Thoracic aorta (tissue), 2 donors: ENCODE results near the gene PLS1. TPM values are rescaled to one million over a fixed set of nuclear protein-coding genes. Genes with fewer than 3 reads are reported as not detected.
"Not testable (repeated sequence)": the region's sequence is repeated elsewhere in the genome, so short reads cannot be mapped to it uniquely, and the experiment has no call there.

Experiments
- ATAC-seq: fragments of 150-250 bp; one replicate; pipeline ENCODE4 v1.8.0; 2017; ENCODE audit warnings: low read depth; ENCODE audit not compliant: insufficient number of reproducible peaks, low FRiP score
- DNase-seq: peaks from one replicate; pipeline ENCODE4 v3.0.0-alpha.2; 2020; ENCODE audit warnings: low spot score
- H3K27ac ChIP-seq, 2 donors: fragments of 200-600 bp; sonication (generic); 1 replicate in 1 of 2; 2 replicates in 1 of 2; pipeline ENCODE4 v1.5.1; 2016; ENCODE audit warnings: mild to moderate bottlenecking in 2 of 2, moderate library complexity in 2 of 2
- H3K27me3 ChIP-seq: fragments of 200-600 bp; sonication (generic); replicated peaks from 2 replicates; pipeline ENCODE4 v1.6.0; 2016; ENCODE audit warnings: mild to moderate bottlenecking; ENCODE audit not compliant: insufficient read depth
- H3K36me3 ChIP-seq: fragments of 200-600 bp; sonication (generic); one replicate; pipeline ENCODE4 v1.5.1; 2016
- H3K4me1 ChIP-seq, 2 donors: fragments of 200-600 bp; sonication (generic); 1 replicate in 1 of 2; 2 replicates in 1 of 2; pipeline versions ENCODE4 v1.5.1 to v1.6.0; 2016; ENCODE audit warnings: low read depth in 2 of 2, mild to moderate bottlenecking in 1 of 2; ENCODE audit not compliant: control insufficient read depth in 1 of 2
- H3K4me3 ChIP-seq: fragments of 200-600 bp; sonication (generic); 2 replicates; pipeline ENCODE4 v1.5.1; 2016; ENCODE audit warnings: mild to moderate bottlenecking
- H3K9me3 ChIP-seq: fragments of 200-600 bp; sonication (generic); 2 replicates; pipeline ENCODE4 v1.5.1; 2016
- total RNA-seq, 2 donors: library from RNA; depleted of rRNA; stranded (reverse); fragments of >200 nt; gene quantifications; one replicate each; pipeline versions ENCODE4 v1.1.0 to v1.2.3, GENCODE V29; 2016
- TF ChIP-seq, protein P1 (sequence below): fragments of 200-600 bp; sonication (generic); IDR thresholded peaks from one replicate; pipeline ENCODE4 v1.5.1; 2019; ENCODE audit warnings: antibody characterized with exemption

Gene PLS1
- total RNA-seq, 2 donors from 2014 or later, result 0.54 to 1.4 TPM

GRCh38 chr3:142576792-142577191, 19.4 kb upstream of the PLS1 start:
- no peak overlapping the region for H3K27ac ChIP-seq
- TF ChIP-seq, protein P1, sequence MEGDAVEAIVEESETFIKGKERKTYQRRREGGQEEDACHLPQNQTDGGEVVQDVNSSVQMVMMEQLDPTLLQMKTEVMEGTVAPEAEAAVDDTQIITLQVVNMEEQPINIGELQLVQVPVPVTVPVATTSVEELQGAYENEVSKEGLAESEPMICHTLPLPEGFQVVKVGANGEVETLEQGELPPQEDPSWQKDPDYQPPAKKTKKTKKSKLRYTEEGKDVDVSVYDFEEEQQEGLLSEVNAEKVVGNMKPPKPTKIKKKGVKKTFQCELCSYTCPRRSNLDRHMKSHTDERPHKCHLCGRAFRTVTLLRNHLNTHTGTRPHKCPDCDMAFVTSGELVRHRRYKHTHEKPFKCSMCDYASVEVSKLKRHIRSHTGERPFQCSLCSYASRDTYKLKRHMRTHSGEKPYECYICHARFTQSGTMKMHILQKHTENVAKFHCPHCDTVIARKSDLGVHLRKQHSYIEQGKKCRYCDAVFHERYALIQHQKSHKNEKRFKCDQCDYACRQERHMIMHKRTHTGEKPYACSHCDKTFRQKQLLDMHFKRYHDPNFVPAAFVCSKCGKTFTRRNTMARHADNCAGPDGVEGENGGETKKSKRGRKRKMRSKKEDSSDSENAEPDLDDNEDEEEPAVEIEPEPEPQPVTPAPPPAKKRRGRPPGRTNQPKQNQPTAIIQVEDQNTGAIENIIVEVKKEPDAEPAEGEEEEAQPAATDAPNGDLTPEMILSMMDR, result no peak
- no peak overlapping the region for H3K4me3 ChIP-seq
- H3K27me3 ChIP-seq, result no peaks in the 10 kb centered on the region
- no peaks in the 10 kb centered on the region for H3K9me3 ChIP-seq
- DNase-seq, result no peak
- H3K36me3 ChIP-seq, result no peaks in the 10 kb centered on the region
- ATAC-seq, result no peak
- H3K4me1 ChIP-seq, result peaks cover 13 to 23% of the 10 kb centered on the region in 2 donors

DNA sequence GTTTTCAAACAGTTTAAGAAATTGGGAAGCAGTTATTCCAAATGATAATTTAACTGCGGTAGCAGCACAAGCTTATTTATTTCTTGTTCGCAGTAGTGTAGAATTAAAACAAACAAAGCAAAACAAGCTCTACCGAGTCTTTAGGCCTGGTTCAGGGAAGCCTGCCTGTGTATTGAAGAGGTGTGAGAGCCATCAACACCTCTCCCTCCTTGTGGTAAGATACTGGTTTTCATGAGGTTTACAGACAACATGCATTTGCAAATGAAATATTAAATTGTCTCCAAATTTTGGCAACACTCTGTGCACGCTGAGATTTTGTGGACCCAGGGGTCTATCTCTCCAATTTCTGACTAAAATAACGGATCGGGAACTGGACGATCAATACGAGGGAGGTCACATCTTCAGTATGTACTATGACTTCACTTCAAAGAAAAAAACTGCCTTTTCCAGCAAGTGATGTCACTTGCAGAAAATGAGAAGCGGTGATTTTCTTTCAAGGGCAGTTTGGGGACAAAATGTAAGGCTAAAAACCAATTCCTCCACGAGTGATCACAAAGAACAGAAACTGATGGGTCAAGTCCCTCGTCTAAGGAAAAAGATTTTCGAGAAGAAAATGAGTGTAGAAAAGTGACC, 18.4 kb upstream of the PLS1 start:
- DNase-seq (no peak), ATAC-seq (no peak)
- TF ChIP-seq, protein P1, result no peak

DNA sequence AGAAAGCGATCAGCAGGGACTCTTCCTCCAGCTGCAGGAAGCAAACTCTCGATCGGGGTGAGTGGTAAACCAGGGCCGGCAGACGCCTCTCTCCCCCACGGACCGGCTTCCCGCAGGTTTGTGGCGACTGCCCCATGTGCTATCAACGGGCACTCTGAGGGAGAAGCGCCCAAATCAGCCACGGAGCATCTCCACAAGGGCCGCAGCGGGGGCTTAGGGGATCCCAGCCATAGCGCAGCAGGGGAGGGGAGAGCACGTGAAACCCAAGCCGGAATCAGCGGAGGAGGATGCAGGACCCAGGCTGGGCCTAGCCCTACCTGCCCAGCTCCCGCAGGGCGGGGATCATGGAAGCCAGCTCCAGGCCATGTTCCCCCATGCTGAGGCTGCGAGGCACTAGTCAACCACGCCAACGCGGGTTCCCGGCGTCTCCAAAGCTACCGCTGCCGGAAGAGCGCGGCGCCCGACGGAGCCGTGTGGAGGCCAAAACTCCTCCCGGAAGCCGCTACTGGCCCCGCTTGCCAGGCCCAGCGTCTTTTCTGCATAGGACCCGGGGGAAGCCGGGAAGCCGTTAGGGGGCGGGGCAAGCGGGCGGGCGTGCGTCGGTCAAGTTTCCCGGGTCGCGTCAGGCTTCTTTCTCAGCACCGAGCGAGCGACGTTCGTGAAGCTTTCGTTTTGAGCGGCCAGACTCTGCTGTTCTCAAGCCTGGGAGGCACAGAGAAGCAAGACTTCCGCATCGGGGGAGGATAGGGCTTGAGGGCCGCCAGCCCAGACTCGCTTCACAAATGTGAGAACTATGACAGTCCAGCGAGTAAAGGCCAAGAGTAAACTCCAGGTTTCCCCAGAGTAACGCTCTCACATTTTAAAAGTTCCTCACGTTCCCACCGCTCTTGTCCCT, 17.6 kb upstream of the PLS1 start, which contains the start of gene ATR:
ATR (minus strand) TSS at position 405 of the 895 bp plus-strand sequence; CDS start at position 376, 29 bp downstream.
- H3K36me3 ChIP-seq, result no peaks in the 10 kb centered on the region
- H3K27me3 ChIP-seq, result no peaks in the 10 kb centered on the region
- TF ChIP-seq, protein P1, result no peak
- peak within 1 kb of the TSS; percentile 87 for H3K4me3 ChIP-seq
- peak within 1 kb of the TSS; percentile 89 to 97 for H3K27ac ChIP-seq
- H3K9me3 ChIP-seq, result no peaks in the 10 kb centered on the region
- H3K4me1 ChIP-seq, result peaks cover 13 to 23% of the 10 kb centered on the region in 2 donors
- peak; percentile 80 for DNase-seq
- ATAC-seq, result peak; percentile 97

More for the DNA sequence above, 18.4 kb upstream of the PLS1 start:
- Histone ChIP-seq H3K27me3 (no peaks in the 10 kb centered on the region), H3K4me1 (peaks cover 13 to 23% of the 10 kb centered on the region in 2 donors), H3K36me3 (no peaks in the 10 kb centered on the region), H3K4me3 (peak overlapping the region; percentile 87), H3K9me3 (no peaks in the 10 kb centered on the region), H3K27ac (peak overlapping the region; percentile 89 to 97)

GRCh38 chr3:142580061-142580423, 16.2 kb upstream of the PLS1 start:
- no peak for ATAC-seq
- Histone ChIP-seq H3K4me1 (peaks cover 13 to 23% of the 10 kb centered on the region in 2 donors), H3K27me3 (no peaks in the 10 kb centered on the region), H3K9me3 (no peaks in the 10 kb centered on the region), H3K27ac (peak overlapping the region in 1 of 2 donors; percentile 97), H3K36me3 (no peaks in the 10 kb centered on the region), H3K4me3 (no peak overlapping the region)
- TF ChIP-seq, protein P1, result no peak
- no peak for DNase-seq

GRCh38 chr3:142581070-142581469, 15.1 kb upstream of the PLS1 start:
- H3K36me3 ChIP-seq, DNase-seq, H3K27ac ChIP-seq, H3K27me3 ChIP-seq, H3K9me3 ChIP-seq, ATAC-seq, H3K4me3 ChIP-seq: not testable (repeated sequence)
- peaks cover 13 to 23% of the 10 kb centered on the region in 2 donors for H3K4me1 ChIP-seq
